ENCODE results near the gene TBCA. TPM values are rescaled to one million over a fixed set of nuclear protein-coding genes. Genes with fewer than 3 reads are reported as not detected.
A peak's percentile ranks its signal among the peaks of the same experiment; 100 is the strongest.

TBCA gene
- total RNA-seq, 4 donors from 2014 or later, result 141 to 174 (median 150) TPM

DNA sequence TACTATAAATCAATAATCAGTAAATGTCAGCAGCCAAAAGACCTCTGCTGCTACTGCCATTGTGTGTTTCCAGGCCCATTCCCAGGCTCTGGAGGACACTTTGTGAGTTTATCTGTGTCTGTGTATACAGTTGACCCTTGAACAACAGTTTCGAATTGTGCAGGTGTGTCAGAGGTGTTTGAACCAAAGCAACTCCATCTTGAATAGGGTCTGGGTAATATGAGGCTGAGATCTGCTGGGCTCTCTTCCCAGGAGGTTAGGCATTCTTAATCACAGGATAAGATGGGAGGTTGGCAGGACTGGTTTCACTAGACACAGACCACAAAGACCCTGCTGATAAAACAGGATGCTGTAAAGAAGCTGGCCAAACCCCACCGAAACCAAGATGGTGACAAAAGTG is 2.3 kb upstream of the TBCA start:
- intact Hi-C loops (cut with DNase I), result no loop called here
- Histone ChIP-seq H3K4me1 (peaks cover 14 to 29% (median 22%) of the 10 kb centered on the region in 3 donors), H3K27me3 (no peaks in the 10 kb centered on the region), H3K4me3 (no peak overlapping the region), H3K9me3 (no peaks in the 10 kb centered on the region), H3K36me3 (no peaks in the 10 kb centered on the region), H3K27ac (no peak overlapping the region)
- 86 to 93% methylated on average over 2 of the region's 2 CpGs for WGBS, 2 donors
- DNase-seq, result no peak
- TF ChIP-seq, protein P1, sequence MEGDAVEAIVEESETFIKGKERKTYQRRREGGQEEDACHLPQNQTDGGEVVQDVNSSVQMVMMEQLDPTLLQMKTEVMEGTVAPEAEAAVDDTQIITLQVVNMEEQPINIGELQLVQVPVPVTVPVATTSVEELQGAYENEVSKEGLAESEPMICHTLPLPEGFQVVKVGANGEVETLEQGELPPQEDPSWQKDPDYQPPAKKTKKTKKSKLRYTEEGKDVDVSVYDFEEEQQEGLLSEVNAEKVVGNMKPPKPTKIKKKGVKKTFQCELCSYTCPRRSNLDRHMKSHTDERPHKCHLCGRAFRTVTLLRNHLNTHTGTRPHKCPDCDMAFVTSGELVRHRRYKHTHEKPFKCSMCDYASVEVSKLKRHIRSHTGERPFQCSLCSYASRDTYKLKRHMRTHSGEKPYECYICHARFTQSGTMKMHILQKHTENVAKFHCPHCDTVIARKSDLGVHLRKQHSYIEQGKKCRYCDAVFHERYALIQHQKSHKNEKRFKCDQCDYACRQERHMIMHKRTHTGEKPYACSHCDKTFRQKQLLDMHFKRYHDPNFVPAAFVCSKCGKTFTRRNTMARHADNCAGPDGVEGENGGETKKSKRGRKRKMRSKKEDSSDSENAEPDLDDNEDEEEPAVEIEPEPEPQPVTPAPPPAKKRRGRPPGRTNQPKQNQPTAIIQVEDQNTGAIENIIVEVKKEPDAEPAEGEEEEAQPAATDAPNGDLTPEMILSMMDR (IDR thresholded peaks at IDR 0.05), result no peak
- TF ChIP-seq POLR2A (IDR thresholded peaks at IDR 0.05), result no peak

- intact Hi-C loops (cut with DNase I), result no loop called here
- Histone ChIP-seq H3K27ac (no peak overlapping the region), H3K27me3 (no peaks in the 10 kb centered on the region), H3K9me3 (no peaks in the 10 kb centered on the region), H3K4me3 (no peak overlapping the region), H3K36me3 (no peaks in the 10 kb centered on the region), H3K4me1 (peaks cover 15 to 34% (median 26%) of the 10 kb centered on the region in 3 donors)
- WGBS, 2 donors, result 82 to 86% methylated on average over 3 of the region's 3 CpGs
- no peak for TF ChIP-seq POLR2A (IDR thresholded peaks at IDR 0.05)
- TF ChIP-seq, protein P1 (IDR thresholded peaks at IDR 0.05), result no peak
- no peak for DNase-seq
Measured at GRCh38 chr5:77777911-77778310, 1.8 kb upstream of the TBCA start.

- Histone ChIP-seq H3K36me3 (no peaks in the 10 kb centered on the region), H3K27me3 (no peaks in the 10 kb centered on the region), H3K27ac (no peak overlapping the region), H3K4me1 (peaks cover 15 to 39% (median 27%) of the 10 kb centered on the region in 3 donors), H3K4me3 (no peak overlapping the region), H3K9me3 (no peaks in the 10 kb centered on the region)
- no peak for DNase-seq
- intact Hi-C loops (cut with DNase I), result no loop called here
- TF ChIP-seq, protein P1 (IDR thresholded peaks at IDR 0.05), result no peak
- TF ChIP-seq POLR2A (IDR thresholded peaks at IDR 0.05), result no peak
- WGBS, 2 donors, result 63 to 67% methylated on average over 10 to 11 of the region's 11 CpGs
Measured at GRCh38 chr5:77777281-77777892, 1.2 kb upstream of the TBCA start.

- DNase-seq, result no peak
- no peaks in the 10 kb centered on the region for H3K36me3 ChIP-seq
- no peaks in the 10 kb centered on the region for H3K9me3 ChIP-seq
- peaks cover 15 to 46% (median 27%) of the 10 kb centered on the region in 3 donors for H3K4me1 ChIP-seq
- peak overlapping the region; percentile 93 to 99 (median 99) for H3K27ac ChIP-seq
- TF ChIP-seq, protein P1 (IDR thresholded peaks at IDR 0.05), result no peak
- TF ChIP-seq POLR2A (IDR thresholded peaks at IDR 0.05), result no peak
- WGBS, 2 donors, result 19 to 21% methylated on average over 14 of the region's 14 CpGs
- peak overlapping the region; percentile 61 to 90 (median 84) for H3K4me3 ChIP-seq
- intact Hi-C loops (cut with DNase I), result no loop called here
- H3K27me3 ChIP-seq, result no peaks in the 10 kb centered on the region
Measured at GRCh38 chr5:77776554-77777206, 541 bp upstream of the TBCA start.
